ENCODE data around the gene TPM1. TPM values are rescaled to one million over a fixed set of nuclear protein-coding genes. Genes with fewer than 3 reads are reported as not detected.

Gene TPM1
- total RNA-seq, 1 donor from 2014 or later = 67.5 TPM

GRCh38 chr15:63012444-63012843 is 30.1 kb upstream of the TPM1 start:
- no peaks in the 10 kb centered on the region for H3K27me3 Mint-ChIP-seq (ENCODE audit: low read depth)
- peaks cover 5% of the 10 kb centered on the region for H3K9me3 Mint-ChIP-seq
- H3K4me3 Mint-ChIP-seq = no peak overlapping the region
- no peak for DNase-seq (ENCODE audit: low read depth, low spot score)
- no peaks in the 10 kb centered on the region for H3K36me3 Mint-ChIP-seq (ENCODE audit: low read depth)
- peaks cover 9% of the 10 kb centered on the region for H3K4me1 Mint-ChIP-seq
- TF ChIP-seq CTCF (conservative IDR thresholded peaks at IDR 0.05) = no peak
- H3K27ac Mint-ChIP-seq (ENCODE audit: unreplicated experiment) = no peak overlapping the region

- TF ChIP-seq CTCF (conservative IDR thresholded peaks at IDR 0.05) = no peak
- no peaks in the 10 kb centered on the region for H3K36me3 Mint-ChIP-seq (ENCODE audit: low read depth)
- no peaks in the 10 kb centered on the region for H3K27me3 Mint-ChIP-seq (ENCODE audit: low read depth)
- H3K9me3 Mint-ChIP-seq = peaks cover 5% of the 10 kb centered on the region
- H3K27ac Mint-ChIP-seq (ENCODE audit: unreplicated experiment) = no peak overlapping the region
- peaks cover 9% of the 10 kb centered on the region for H3K4me1 Mint-ChIP-seq
- DNase-seq (ENCODE audit: low read depth, low spot score) = no peak
- no peak overlapping the region for H3K4me3 Mint-ChIP-seq
These were observed 29.3 kb upstream of the TPM1 start for GRCh38 chr15:63013052-63013808.

- TF ChIP-seq CTCF (conservative IDR thresholded peaks at IDR 0.05) = no peak
- peaks cover 9% of the 10 kb centered on the region for H3K4me1 Mint-ChIP-seq
- H3K36me3 Mint-ChIP-seq (ENCODE audit: low read depth) = no peaks in the 10 kb centered on the region
- H3K9me3 Mint-ChIP-seq = peaks cover 7% of the 10 kb centered on the region
- H3K27ac Mint-ChIP-seq (ENCODE audit: unreplicated experiment) = no peak overlapping the region
- DNase-seq (ENCODE audit: low read depth, low spot score) = no peak
- H3K4me3 Mint-ChIP-seq = no peak overlapping the region
- H3K27me3 Mint-ChIP-seq (ENCODE audit: low read depth) = no peaks in the 10 kb centered on the region
These were observed 28.0 kb upstream of the TPM1 start for GRCh38 chr15:63014578-63014977.

- Mint-ChIP-seq H3K4me1 (peaks cover 9% of the 10 kb centered on the region), H3K27me3 (ENCODE audit: low read depth) (no peaks in the 10 kb centered on the region), H3K9me3 (peaks cover 7% of the 10 kb centered on the region), H3K36me3 (ENCODE audit: low read depth) (no peaks in the 10 kb centered on the region), H3K4me3 (no peak overlapping the region), H3K27ac (ENCODE audit: unreplicated experiment) (no peak overlapping the region)
- TF ChIP-seq CTCF (conservative IDR thresholded peaks at IDR 0.05) = no peak
- DNase-seq (ENCODE audit: low read depth, low spot score) = no peak
These were observed 26.9 kb upstream of the TPM1 start for GRCh38 chr15:63015618-63016017.

DNA sequence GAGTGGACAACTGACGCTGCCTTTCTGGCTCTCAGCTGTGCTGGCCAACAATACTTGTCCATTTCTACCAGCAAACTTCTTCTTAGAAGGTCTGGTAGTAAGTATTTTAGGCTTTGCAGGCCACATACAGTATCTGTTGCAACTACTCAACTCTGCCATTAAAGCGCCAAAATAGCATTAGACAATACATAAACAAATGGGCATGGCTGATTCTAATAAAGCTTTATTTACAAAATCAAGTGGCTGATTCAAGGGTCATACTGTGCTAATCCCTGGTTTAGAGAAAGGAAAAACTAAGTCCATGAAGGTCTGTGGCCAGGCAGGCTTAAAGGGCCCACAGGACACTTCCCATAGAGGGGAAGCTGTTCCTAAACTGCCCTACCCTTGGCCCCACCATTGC is 26.3 kb upstream of the TPM1 start:
- peaks cover 7% of the 10 kb centered on the region for H3K9me3 Mint-ChIP-seq
- H3K4me1 Mint-ChIP-seq = peaks cover 9% of the 10 kb centered on the region
- TF ChIP-seq CTCF (conservative IDR thresholded peaks at IDR 0.05) = no peak
- DNase-seq (ENCODE audit: low read depth, low spot score) = no peak
- no peak overlapping the region for H3K27ac Mint-ChIP-seq (ENCODE audit: unreplicated experiment)
- no peaks in the 10 kb centered on the region for H3K27me3 Mint-ChIP-seq (ENCODE audit: low read depth)
- no peak overlapping the region for H3K4me3 Mint-ChIP-seq
- no peaks in the 10 kb centered on the region for H3K36me3 Mint-ChIP-seq (ENCODE audit: low read depth)
